K562 (cell line): ENCODE measurements around the gene RESP18.

Source experiments
- BRD4 ChIP-seq: fragments of 200-600 bp; sonication (generic); IDR thresholded peaks from 2 replicates; pipeline ENCODE4 v1.6.1; 2017; ENCODE audit warnings: inconsistent platforms
- CHD4 ChIP-seq: fragments of 200-600 bp; sonication (generic); IDR thresholded peaks from 3 replicates; pipeline ENCODE4 v1.6.1; 2012; ENCODE audit warnings: low read depth, mild to moderate bottlenecking, mixed read lengths, low read length, inconsistent platforms; ENCODE audit not compliant: insufficient read depth, insufficient replicate concordance, poor library complexity, severe bottlenecking
- CREB1 ChIP-seq, 2 experiments: sonication (generic) in 1 of 2; formaldehyde crosslinking in 1 of 2; IDR thresholded peaks; 2 replicates each; pipeline versions ENCODE4 v1.6.1 to v1.8.0; 2012 to 2022; ENCODE audit warnings: inconsistent platforms in 1 of 2, mild to moderate bottlenecking in 1 of 2, missing genetic modification reagents in 1 of 2, moderate library complexity in 1 of 2
- CTCF ChIP-seq, 3 experiments: IDR thresholded peaks in 2 of 3; conservative IDR thresholded peaks in 1 of 3; 2 replicates each; pipeline ENCODE4 v1.5.1; 2011 to 2012; ENCODE audit warnings: low read length in 3 of 3, mild to moderate bottlenecking in 3 of 3, control low read depth in 2 of 3, improper control_type of control experiment in 1 of 3, inconsistent platforms in 1 of 3, low read depth in 1 of 3, mixed read lengths in 1 of 3, moderate library complexity in 1 of 3; ENCODE audit not compliant: insufficient read depth in 2 of 3
- ETV6 ChIP-seq, 3 experiments: fragments of 150-350 bp in 1 of 3; sonication (generic) in 1 of 3; formaldehyde crosslinking in 1 of 3; IDR thresholded peaks; 2 replicates each; pipeline versions ENCODE4 v1.6.1 to v1.8.0; 2014 to 2022; ENCODE audit warnings: borderline replicate concordance in 2 of 3, low read depth in 2 of 3, antibody characterized with exemption in 1 of 3, low read length in 1 of 3, mild to moderate bottlenecking in 1 of 3, missing genetic modification reagents in 1 of 3
- JUN ChIP-seq, 2 experiments: sonication (generic) in 1 of 2; formaldehyde crosslinking in 1 of 2; IDR thresholded peaks; 2 replicates each; pipeline versions ENCODE4 v1.6.1 to v1.8.0; 2012 to 2022; ENCODE audit warnings: borderline replicate concordance in 2 of 2, mild to moderate bottlenecking in 2 of 2, improper control_type of control experiment in 1 of 2, low read depth in 1 of 2, low read length in 1 of 2, missing genetic modification reagents in 1 of 2
- MTA3 ChIP-seq: fragments of 450-650 bp; formaldehyde crosslinking; IDR thresholded peaks from 2 replicates; pipeline ENCODE4 v1.6.1; 2017; ENCODE audit warnings: mild to moderate bottlenecking, borderline replicate concordance
- NUFIP1 ChIP-seq: fragments of 450-650 bp; IDR thresholded peaks from 2 replicates; pipeline ENCODE4 v1.6.1; 2018; ENCODE audit not compliant: partially characterized antibody
- SAFB ChIP-seq: fragments of 200-400 bp; formaldehyde crosslinking; IDR thresholded peaks from 2 replicates; pipeline ENCODE4 v1.6.1; 2017; ENCODE audit warnings: low read depth, low read length, borderline replicate concordance
- SMARCB1 ChIP-seq: IDR thresholded peaks from 2 replicates; pipeline ENCODE4 v1.6.1; 2011; ENCODE audit warnings: improper control_type of control experiment, low read depth; ENCODE audit not compliant: insufficient read length
- ZBTB17 ChIP-seq: fragments of 450-650 bp; formaldehyde crosslinking; IDR thresholded peaks from 2 replicates; pipeline ENCODE4 v1.4.0; 2020; ENCODE audit warnings: mild to moderate bottlenecking
- ZFX ChIP-seq: sonication (generic); formaldehyde crosslinking; IDR thresholded peaks from 2 replicates; pipeline ENCODE4 v1.8.0; 2022; ENCODE audit warnings: mild to moderate bottlenecking, missing genetic modification reagents, moderate library complexity
- ZSCAN32 ChIP-seq: fragments of 450-650 bp; formaldehyde crosslinking; IDR thresholded peaks from 2 replicates; pipeline ENCODE4 v1.4.0; 2020; ENCODE audit warnings: mild to moderate bottlenecking, moderate library complexity

- TF ChIP-seq CHD4 (no peak), ETV6 (IDR thresholded peaks at IDR 0.05; ENCODE audit: borderline replicate concordance in 1 of 2, low read depth in 2 of 2, low read length in 1 of 2) (no peak), ETV6 (CRISPR knock-in tag; IDR thresholded peaks at IDR 0.05; ENCODE audit: borderline replicate concordance) (no peak), MTA3 (no peak), ZSCAN32 (CRISPR knock-in tag) (no peak), JUN (IDR thresholded peaks at IDR 0.05; ENCODE audit: borderline replicate concordance, low read depth, low read length) (no peak), JUN (CRISPR knock-in tag; IDR thresholded peaks at IDR 0.05; ENCODE audit: borderline replicate concordance) (no peak), NUFIP1 (no peak), SMARCB1 (no peak), ZFX (CRISPR knock-in tag) (no peak), CREB1 (IDR thresholded peaks at IDR 0.05) (no peak), CREB1 (CRISPR knock-in tag; IDR thresholded peaks at IDR 0.05) (no peak), SAFB (no peak), BRD4 (no peak), CTCF (IDR thresholded peaks at IDR 0.05 in 2 of 3, conservative IDR thresholded peaks at IDR 0.05 in 1 of 3; ENCODE audit: insufficient read depth in 2 of 3, low read depth in 1 of 3, low read length in 3 of 3) (no peak), ZBTB17 (CRISPR knock-in tag) (no peak)
These were observed 1.5 kb upstream of the RESP18 start for GRCh38 chr2:219334076-219334475.
